Measurements from ENCODE around the gene SEL1L.
"Not testable (repeated sequence)": the region's sequence is repeated elsewhere in the genome, so short reads cannot be mapped to it uniquely, and the experiment has no call there.

Gene SEL1L

DNA sequence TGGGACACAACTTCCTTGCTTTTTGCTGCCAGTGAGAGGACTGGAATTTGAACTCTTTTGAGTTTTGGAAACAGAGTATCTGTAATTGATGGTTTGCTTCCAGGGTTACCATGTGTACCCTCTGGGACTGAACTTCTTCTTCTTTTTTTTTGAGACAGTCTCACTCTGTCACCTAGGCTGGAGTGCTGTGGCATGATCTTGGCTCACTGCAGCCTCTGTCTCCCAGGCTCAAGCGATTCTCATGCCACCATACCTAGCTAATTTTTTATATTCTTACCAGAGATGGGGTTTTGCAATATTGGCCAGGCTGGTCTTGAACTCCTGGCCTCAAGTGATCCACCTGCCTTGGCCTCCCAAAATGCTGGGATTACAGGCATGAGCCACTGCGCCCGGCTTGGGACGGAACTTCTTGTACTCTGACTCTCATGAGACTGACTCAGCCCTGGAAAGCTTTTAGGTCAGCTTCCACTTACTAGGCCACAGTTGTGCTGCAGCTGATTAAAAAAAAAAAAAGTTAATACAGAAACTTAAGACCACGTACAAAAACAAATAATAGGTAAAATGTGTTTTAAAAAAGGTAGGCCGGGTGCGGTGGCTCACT, 15.8 kb downstream of the SEL1L start:
- no peak overlapping the region for H3K4me3 ChIP-seq (ENCODE audit: low read depth, low read length)
- no peak overlapping the region for H3K27ac ChIP-seq
- H3K9me3 ChIP-seq (ENCODE audit: severe bottlenecking), result no peaks in the 10 kb centered on the region
- TF ChIP-seq, protein P1, sequence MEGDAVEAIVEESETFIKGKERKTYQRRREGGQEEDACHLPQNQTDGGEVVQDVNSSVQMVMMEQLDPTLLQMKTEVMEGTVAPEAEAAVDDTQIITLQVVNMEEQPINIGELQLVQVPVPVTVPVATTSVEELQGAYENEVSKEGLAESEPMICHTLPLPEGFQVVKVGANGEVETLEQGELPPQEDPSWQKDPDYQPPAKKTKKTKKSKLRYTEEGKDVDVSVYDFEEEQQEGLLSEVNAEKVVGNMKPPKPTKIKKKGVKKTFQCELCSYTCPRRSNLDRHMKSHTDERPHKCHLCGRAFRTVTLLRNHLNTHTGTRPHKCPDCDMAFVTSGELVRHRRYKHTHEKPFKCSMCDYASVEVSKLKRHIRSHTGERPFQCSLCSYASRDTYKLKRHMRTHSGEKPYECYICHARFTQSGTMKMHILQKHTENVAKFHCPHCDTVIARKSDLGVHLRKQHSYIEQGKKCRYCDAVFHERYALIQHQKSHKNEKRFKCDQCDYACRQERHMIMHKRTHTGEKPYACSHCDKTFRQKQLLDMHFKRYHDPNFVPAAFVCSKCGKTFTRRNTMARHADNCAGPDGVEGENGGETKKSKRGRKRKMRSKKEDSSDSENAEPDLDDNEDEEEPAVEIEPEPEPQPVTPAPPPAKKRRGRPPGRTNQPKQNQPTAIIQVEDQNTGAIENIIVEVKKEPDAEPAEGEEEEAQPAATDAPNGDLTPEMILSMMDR (IDR thresholded peaks at IDR 0.05; ENCODE audit: low read depth, low read length), result no peak
- H3K36me3 ChIP-seq, result peaks cover 12% of the 10 kb centered on the region
- H3K27me3 ChIP-seq (ENCODE audit: insufficient read depth, low read depth, severe bottlenecking), result no peaks in the 10 kb centered on the region
- DNase-seq, result no peak

DNA sequence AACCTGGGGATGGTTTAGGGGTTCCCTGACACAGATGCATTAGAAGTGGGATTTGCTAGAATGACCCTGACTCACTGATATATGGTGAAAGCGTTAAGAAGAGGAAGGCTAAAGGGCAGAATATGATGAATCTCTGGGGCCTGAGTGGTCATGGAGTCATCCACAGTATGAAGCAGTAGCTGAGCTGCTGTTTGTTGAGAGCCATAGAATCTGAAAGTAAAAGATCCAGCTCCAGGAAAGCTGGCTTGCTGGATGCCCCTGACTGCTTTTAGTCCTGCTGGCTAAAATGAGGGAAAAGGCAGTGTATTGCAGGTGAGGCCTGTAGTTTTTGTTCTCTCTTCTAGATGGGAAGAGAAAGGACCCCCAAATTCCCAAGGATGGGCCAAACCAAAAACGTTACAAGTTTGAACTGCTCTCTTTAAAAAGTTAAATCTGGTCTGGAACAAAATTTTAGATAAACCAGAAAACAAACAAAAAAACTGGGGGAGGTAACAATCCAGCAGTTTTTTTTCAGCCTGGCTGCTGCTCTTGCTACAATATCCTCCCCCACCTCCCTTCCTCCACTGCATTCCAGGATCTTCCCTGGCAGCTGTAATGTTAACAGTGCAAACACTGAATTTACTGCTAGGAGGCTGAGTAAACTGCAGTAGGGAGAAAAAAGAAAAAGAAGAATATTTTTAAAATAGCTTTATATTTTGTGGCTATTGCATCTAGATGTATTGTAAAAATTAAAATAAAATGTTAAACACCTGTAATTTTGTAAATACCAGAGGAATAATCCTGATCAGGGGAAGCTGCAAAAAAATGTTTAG, 16.5 kb downstream of the SEL1L start:
- DNase-seq, result no peak
- TF ChIP-seq, protein P1 (IDR thresholded peaks at IDR 0.05; ENCODE audit: low read depth, low read length), result no peak
- no peak overlapping the region for H3K27ac ChIP-seq
- no peak overlapping the region for H3K4me3 ChIP-seq (ENCODE audit: low read depth, low read length)
- no peaks in the 10 kb centered on the region for H3K27me3 ChIP-seq (ENCODE audit: insufficient read depth, low read depth, severe bottlenecking)
- H3K36me3 ChIP-seq, result peaks cover 5% of the 10 kb centered on the region
- no peaks in the 10 kb centered on the region for H3K9me3 ChIP-seq (ENCODE audit: severe bottlenecking)

DNA sequence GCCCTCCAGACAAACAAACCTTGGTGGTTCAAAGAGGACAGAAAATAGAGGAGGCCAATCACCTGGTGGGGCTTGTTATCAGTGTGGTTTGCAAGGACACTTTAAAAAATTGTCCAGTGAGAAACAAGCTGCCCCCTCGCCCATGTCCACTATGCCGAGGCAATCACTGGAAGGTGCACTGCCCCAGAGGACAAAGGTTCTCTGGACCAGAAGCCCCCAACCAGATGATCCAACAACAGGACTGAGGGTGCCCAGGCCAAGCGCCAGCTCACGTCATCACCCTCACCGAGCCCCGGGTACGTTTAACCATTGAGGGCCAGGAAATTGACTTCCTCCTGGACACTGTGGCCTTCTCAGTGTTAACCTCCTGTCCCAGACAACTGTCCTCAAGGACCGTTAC, 17.7 kb downstream of the SEL1L start:
- not testable (repeated sequence) for DNase-seq; H3K27ac ChIP-seq; H3K36me3 ChIP-seq; H3K4me3 ChIP-seq (ENCODE audit: low read depth, low read length); H3K9me3 ChIP-seq (ENCODE audit: severe bottlenecking); H3K27me3 ChIP-seq (ENCODE audit: insufficient read depth, low read depth, severe bottlenecking)

DNA sequence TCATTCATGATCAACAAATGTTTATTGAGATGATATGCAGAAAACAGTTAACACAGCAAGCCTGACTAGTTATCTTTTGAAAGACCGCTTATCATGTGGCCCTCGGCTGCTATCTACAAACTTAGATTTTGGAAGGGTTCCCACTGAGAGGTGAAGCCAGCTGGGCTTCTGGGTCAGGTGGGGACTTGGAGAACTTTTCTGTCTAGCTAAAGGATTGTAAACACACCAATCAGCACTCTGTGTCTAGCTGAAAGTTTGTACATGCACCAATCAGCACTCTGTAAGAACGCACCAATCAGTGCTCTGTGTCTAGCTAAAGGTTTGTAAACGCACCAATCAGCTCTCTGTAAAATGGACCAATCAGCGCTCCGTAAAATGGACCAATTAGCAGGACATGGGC, 20.8 kb downstream of the SEL1L start:
- not testable (repeated sequence) for H3K27ac ChIP-seq; H3K4me3 ChIP-seq (ENCODE audit: low read depth, low read length); H3K36me3 ChIP-seq

DNA sequence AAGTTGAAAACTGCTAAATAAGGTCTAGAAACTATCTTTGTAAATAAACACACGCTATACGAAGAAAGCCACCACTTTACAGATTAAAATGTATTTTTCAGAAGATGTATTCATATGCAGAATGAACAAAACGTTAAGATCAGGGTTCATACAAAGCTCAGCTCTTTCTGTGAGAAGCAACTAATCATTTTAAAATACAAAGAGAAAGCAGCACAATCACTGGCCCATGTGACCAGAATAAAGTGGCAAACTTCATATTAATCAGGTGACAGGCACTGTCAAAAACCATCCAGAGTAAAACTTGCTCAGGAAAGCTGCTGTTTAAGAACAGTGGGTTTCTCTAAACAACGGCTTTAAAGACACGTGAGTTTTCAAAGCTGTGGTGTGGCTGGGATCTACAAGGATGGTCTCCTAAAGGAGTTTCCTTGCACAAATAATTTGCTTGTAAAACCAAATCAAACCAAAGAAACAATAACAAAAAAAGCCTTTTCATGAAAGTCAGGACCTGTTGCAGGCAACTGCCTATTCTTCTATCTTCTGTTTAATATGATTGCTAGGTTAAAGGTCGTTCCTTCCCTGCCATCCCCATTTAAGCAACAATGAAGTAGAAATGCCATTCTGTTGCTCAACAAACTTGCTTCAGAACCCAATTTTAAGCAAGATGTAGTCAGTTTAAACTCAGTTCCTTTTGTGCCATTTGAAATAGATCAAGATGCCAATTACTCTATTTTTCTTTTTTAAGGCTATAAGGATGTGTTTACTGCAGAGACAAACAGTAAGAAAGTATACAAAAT, 22.3 kb downstream of the SEL1L start:
- H3K27ac ChIP-seq, result no peak overlapping the region
- DNase-seq, result no peak
- peaks cover 2% of the 10 kb centered on the region; the same call in 1 of the 2 replicates for H3K36me3 ChIP-seq
- no peaks in the 10 kb centered on the region for H3K27me3 ChIP-seq (ENCODE audit: insufficient read depth, low read depth, severe bottlenecking)
- TF ChIP-seq, protein P1 (IDR thresholded peaks at IDR 0.05; ENCODE audit: low read depth, low read length), result no peak
- H3K9me3 ChIP-seq (ENCODE audit: severe bottlenecking), result no peaks in the 10 kb centered on the region
- no peak overlapping the region for H3K4me3 ChIP-seq (ENCODE audit: low read depth, low read length)

More for the DNA sequence above, 20.8 kb downstream of the SEL1L start:
- H3K9me3 ChIP-seq (ENCODE audit: severe bottlenecking); H3K27me3 ChIP-seq (ENCODE audit: insufficient read depth, low read depth, severe bottlenecking); DNase-seq: not testable (repeated sequence)

DNA sequence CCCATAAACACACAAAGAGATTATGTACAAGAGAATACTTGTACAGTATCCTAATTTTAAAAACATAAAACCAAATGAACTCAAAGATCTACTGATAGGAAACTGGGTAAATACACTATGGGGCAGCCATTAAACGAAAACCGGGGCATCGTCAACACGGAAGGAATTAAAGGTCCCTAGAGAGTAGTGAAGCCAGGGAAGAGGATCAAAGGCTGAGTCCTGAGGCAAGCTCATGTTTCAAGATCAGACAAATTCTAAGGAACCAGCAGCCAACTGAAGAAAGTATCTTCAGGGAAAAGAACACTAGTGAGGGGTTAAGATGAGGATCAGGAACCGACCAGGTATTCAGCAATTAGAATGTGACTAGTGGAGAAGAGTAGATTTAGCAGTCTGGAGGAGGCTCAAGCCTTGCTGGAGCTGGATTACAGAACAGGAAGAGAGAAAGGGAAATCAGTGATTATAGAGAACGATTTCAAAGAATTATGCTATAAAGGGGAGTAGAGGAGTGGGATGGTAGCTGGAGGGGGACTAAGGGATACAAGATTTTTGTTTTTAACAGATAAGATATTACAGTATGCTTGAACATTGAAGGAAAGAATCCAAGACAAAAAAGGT, 23.7 kb downstream of the SEL1L start:
- H3K4me3 ChIP-seq (ENCODE audit: low read depth, low read length), result no peak overlapping the region
- no peaks in the 10 kb centered on the region for H3K9me3 ChIP-seq (ENCODE audit: severe bottlenecking)
- TF ChIP-seq, protein P1 (IDR thresholded peaks at IDR 0.05; ENCODE audit: low read depth, low read length), result no peak
- peaks cover 11% of the 10 kb centered on the region for H3K36me3 ChIP-seq
- no peak for DNase-seq
- H3K27ac ChIP-seq, result no peak overlapping the region
- no peaks in the 10 kb centered on the region for H3K27me3 ChIP-seq (ENCODE audit: insufficient read depth, low read depth, severe bottlenecking)

Data from WERI-Rb-1 (cell line).